SK-N-SH treated with all-trans-retinoic acid at 6 μM for 48 hours (cell line): ENCODE results near the gene LMF2.

Experiments used
- ARNTL ChIP-seq: fragments of 450-650 bp; formaldehyde crosslinking; IDR thresholded peaks from 2 replicates; pipeline ENCODE4 v1.5.0; 2020; ENCODE audit warnings: low read depth, mild to moderate bottlenecking, moderate library complexity, borderline replicate concordance
- CREB5 ChIP-seq: fragments of 250-450 bp; sonication (Bioruptor Pico); IDR thresholded peaks from 2 replicates; pipeline ENCODE4 v1.5.1; 2020; ENCODE audit warnings: low read depth, mild to moderate bottlenecking, moderate library complexity
- CSDC2 ChIP-seq: fragments of 250-450 bp; sonication (Bioruptor Pico); IDR thresholded peaks from 2 replicates; pipeline ENCODE4 v1.5.0; 2020; ENCODE audit warnings: mild to moderate bottlenecking, moderate library complexity
- CSRNP3 ChIP-seq: fragments of 250-450 bp; sonication (Bioruptor Pico); IDR thresholded peaks from 2 replicates; pipeline ENCODE4 v1.5.1; 2021; ENCODE audit warnings: mild to moderate bottlenecking, moderate library complexity
- ESRRG ChIP-seq: fragments of 250-450 bp; sonication (Bioruptor Pico); IDR thresholded peaks from 2 replicates; pipeline ENCODE4 v1.6.1; 2021; ENCODE audit warnings: mild to moderate bottlenecking
- ISL1 ChIP-seq: fragments of 250-450 bp; sonication (Bioruptor Pico); IDR thresholded peaks from 2 replicates; pipeline ENCODE4 v2.1.2; 2022; ENCODE audit warnings: mild to moderate bottlenecking, moderate library complexity
- PATZ1 ChIP-seq: fragments of 250-450 bp; sonication (Bioruptor Pico); IDR thresholded peaks from 2 replicates; pipeline ENCODE4 v1.8.0; 2020; ENCODE audit warnings: mild to moderate bottlenecking, moderate library complexity, borderline replicate concordance
- POU6F1 ChIP-seq: fragments of 250-450 bp; sonication (Bioruptor Pico); IDR thresholded peaks from 2 replicates; pipeline ENCODE4 v1.8.0; 2021; ENCODE audit warnings: low read depth, mild to moderate bottlenecking, moderate library complexity, borderline replicate concordance
- TCF4 ChIP-seq: fragments of 250-450 bp; sonication (Bioruptor Pico); IDR thresholded peaks from 2 replicates; pipeline ENCODE4 v1.8.0; 2021; ENCODE audit warnings: mild to moderate bottlenecking, moderate library complexity, borderline replicate concordance
- TSHZ2 ChIP-seq: fragments of 250-450 bp; sonication (Bioruptor Pico); IDR thresholded peaks from 2 replicates; pipeline ENCODE4 v1.5.0; 2020; ENCODE audit warnings: mild to moderate bottlenecking, moderate library complexity
- ZC3H10 ChIP-seq: fragments of 250-450 bp; sonication (Bioruptor Pico); IDR thresholded peaks from 2 replicates; pipeline ENCODE4 v1.5.1; 2021; ENCODE audit warnings: mild to moderate bottlenecking, moderate library complexity
- ZNF565 ChIP-seq: fragments of 450-650 bp; formaldehyde crosslinking; conservative IDR thresholded peaks from 2 replicates; pipeline ENCODE4 v1.5.0; 2020; ENCODE audit warnings: low read depth, mild to moderate bottlenecking, moderate library complexity
- ZNF70 ChIP-seq: fragments of 450-650 bp; formaldehyde crosslinking; IDR thresholded peaks from 2 replicates; pipeline ENCODE4 v1.5.0; 2020; ENCODE audit warnings: mild to moderate bottlenecking, moderate library complexity
- ZNF8 ChIP-seq: fragments of 450-650 bp; formaldehyde crosslinking; IDR thresholded peaks from 2 replicates; pipeline ENCODE4 v1.5.0; 2020; ENCODE audit warnings: mild to moderate bottlenecking, moderate library complexity

GRCh38 chr22:50522208-50522805 is 14.8 kb upstream of the LMF2 start:
- TF ChIP-seq ISL1 (no peak), ZNF565 (CRISPR knock-in tag) (no peak), TSHZ2 (CRISPR knock-in tag) (no peak), ZC3H10 (CRISPR knock-in tag) (no peak), POU6F1 (CRISPR knock-in tag) (no peak), CSDC2 (no peak), CREB5 (no peak), ESRRG (CRISPR knock-in tag) (no peak), PATZ1 (CRISPR knock-in tag) (no peak), ZNF8 (no peak), TCF4 (CRISPR knock-in tag) (no peak), CSRNP3 (CRISPR knock-in tag) (no peak), ZNF70 (no peak), ARNTL (CRISPR knock-in tag) (no peak)
